Measurements from ENCODE around the gene HDAC4.

Gene HDAC4

GRCh38 chr2:239206851-239207250 lies 194.0 kb downstream of the HDAC4 start:
- TF ChIP-seq CTCF (conservative IDR thresholded peaks at IDR 0.05; ENCODE audit: control insufficient read depth, insufficient read depth, low read depth, low read length), result no peak
- no peak overlapping the region for H3K4me3 ChIP-seq (ENCODE audit: control insufficient read depth, low read depth, low read length)
- DNase-seq (ENCODE audit: low read depth), result no peak

GRCh38 chr2:239206042-239206441 lies 194.8 kb downstream of the HDAC4 start:
- no peak for TF ChIP-seq CTCF (conservative IDR thresholded peaks at IDR 0.05; ENCODE audit: control insufficient read depth, insufficient read depth, low read depth, low read length)
- no peak for DNase-seq (ENCODE audit: low read depth)
- H3K4me3 ChIP-seq (ENCODE audit: control insufficient read depth, low read depth, low read length), result no peak overlapping the region

DNA sequence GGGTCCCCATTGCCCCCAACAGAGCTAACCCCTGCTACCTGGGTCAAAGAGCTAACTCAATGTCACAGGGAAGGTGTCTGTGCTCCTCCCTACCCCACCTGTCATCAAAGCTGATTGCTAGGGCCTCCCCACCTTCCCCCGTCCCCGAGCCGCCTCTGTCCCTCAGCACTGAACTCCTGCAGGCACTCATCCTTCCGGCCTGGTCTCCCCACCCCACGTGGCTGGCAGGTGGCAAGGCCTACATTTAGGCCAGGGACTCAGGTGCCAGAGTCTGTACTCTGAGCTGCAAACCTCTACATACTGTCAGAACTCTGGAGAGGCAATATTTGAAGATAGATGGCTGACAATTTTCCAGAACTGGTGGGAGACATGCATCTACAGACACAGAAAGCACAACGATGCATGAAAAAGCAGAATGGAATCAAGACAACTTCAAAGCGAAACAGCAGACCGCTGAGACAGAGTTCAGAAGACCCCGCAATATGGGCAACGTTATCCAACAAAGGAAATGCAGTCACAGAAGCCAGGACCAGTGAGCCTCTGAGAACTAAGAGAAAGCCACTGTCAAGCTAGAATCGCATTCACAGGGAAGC lies 195.8 kb downstream of the HDAC4 start:
- no peak overlapping the region for H3K4me3 ChIP-seq (ENCODE audit: control insufficient read depth, low read depth, low read length)
- TF ChIP-seq CTCF (conservative IDR thresholded peaks at IDR 0.05; ENCODE audit: control insufficient read depth, insufficient read depth, low read depth, low read length), result no peak
- DNase-seq (ENCODE audit: low read depth), result no peak

- no peak for TF ChIP-seq CTCF (conservative IDR thresholded peaks at IDR 0.05; ENCODE audit: control insufficient read depth, insufficient read depth, low read depth, low read length)
- no peak for DNase-seq (ENCODE audit: low read depth)
- no peak overlapping the region for H3K4me3 ChIP-seq (ENCODE audit: control insufficient read depth, low read depth, low read length)
Observed at GRCh38 chr2:239204136-239204875, 196.5 kb downstream of the HDAC4 start.

DNA sequence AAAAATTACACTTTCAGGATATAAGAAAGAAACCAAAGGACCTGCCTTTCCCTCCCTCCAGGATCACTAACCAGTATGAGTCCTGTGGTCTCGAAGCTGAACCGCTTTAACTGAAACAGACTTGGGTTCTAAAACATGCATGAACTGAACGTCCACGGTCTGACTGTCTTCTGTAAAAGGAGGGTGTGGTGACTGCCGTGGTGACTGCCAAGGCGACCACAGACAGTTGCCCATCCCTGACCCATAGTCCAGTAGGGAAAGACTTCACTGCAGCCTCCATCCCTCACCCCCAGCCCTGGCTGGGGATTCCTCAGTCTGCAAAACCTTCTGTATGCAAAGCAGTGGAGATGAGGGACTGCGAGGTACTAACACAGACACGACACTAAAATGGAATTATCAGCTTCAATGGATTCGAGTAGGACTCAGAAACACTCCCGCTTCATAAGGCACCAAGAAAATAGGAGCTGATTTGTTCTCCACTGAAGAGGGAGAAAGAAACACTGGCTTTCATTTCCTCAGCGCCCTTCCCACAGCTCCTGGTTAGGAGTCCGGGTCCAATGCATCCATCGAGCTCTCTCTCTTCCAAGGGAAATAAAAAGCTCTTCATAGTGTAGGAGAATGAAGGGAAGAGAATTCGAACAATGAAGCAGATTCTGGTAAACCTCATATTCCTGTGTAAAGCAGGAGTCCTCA lies 197.2 kb downstream of the HDAC4 start:
- no peak overlapping the region for H3K4me3 ChIP-seq (ENCODE audit: control insufficient read depth, low read depth, low read length)
- no peak for DNase-seq (ENCODE audit: low read depth)
- no peak for TF ChIP-seq CTCF (conservative IDR thresholded peaks at IDR 0.05; ENCODE audit: control insufficient read depth, insufficient read depth, low read depth, low read length)

DNA sequence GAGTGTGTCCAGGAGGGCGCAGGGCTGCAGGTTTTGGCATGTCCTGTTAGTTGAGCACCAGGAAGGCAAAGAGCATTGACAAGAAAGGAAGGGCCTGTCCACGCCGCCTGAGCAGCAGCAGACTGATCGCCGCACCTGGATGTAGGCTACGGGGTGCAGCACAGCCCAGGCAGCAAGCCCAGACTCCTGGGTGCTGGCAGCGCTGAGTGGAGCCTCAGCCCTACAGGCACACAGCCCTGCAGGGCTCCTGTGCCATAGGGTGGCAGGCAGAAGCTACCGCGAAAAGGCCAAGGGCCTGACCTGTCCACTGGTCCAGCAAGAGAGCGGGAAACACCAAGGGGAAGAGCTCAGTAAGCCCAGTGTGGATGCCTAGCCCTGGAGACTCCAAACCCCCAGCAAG lies 198.0 kb downstream of the HDAC4 start:
- no peak overlapping the region for H3K4me3 ChIP-seq (ENCODE audit: control insufficient read depth, low read depth, low read length)
- DNase-seq (ENCODE audit: low read depth), result no peak
- TF ChIP-seq CTCF (conservative IDR thresholded peaks at IDR 0.05; ENCODE audit: control insufficient read depth, insufficient read depth, low read depth, low read length), result no peak

Measured in fibroblast of mammary gland (primary cell).